H9 (cell line): Measurements from ENCODE around the gene OR10A4. TPM values are rescaled to one million over a fixed set of nuclear protein-coding genes. Genes with fewer than 3 reads are reported as not detected.

ENCODE experiments used
- DNase-seq: peaks from one replicate; pipeline ENCODE4 v3.0.0-alpha.2; 2017
- H2AFZ ChIP-seq: one replicate; pipeline ENCODE4 v1.6.1; 2013; ENCODE audit warnings: mild to moderate bottlenecking, low read length, control low read depth, moderate library complexity
- H2AK5ac ChIP-seq: 2 replicates; pipeline ENCODE4 v1.6.1; 2013; ENCODE audit warnings: low read length, control low read depth, mixed read lengths; ENCODE audit not compliant: insufficient read length
- H2BK120ac ChIP-seq: one replicate; pipeline ENCODE4 v1.6.1; 2013; ENCODE audit warnings: low read depth, mild to moderate bottlenecking, low read length, control low read depth, inconsistent platforms; ENCODE audit not compliant: poor library complexity, severe bottlenecking
- H2BK12ac ChIP-seq: 2 replicates; pipeline ENCODE4 v1.6.1; 2013; ENCODE audit warnings: low read length, control low read depth, mixed read lengths, low read depth; ENCODE audit not compliant: insufficient read length
- H2BK15ac ChIP-seq: 2 replicates; pipeline ENCODE4 v1.6.1; 2013; ENCODE audit warnings: low read depth, low read length, control low read depth
- H2BK20ac ChIP-seq: one replicate; pipeline ENCODE4 v1.6.1; 2013; ENCODE audit warnings: low read depth, mild to moderate bottlenecking, low read length, control low read depth, inconsistent platforms; ENCODE audit not compliant: poor library complexity, severe bottlenecking
- H2BK5ac ChIP-seq: 2 replicates; pipeline ENCODE4 v1.6.1; 2013; ENCODE audit warnings: low read length, control low read depth, mixed read lengths; ENCODE audit not compliant: insufficient read length
- H3K14ac ChIP-seq: 2 replicates; pipeline ENCODE4 v1.6.1; 2013; ENCODE audit warnings: low read length, control low read depth; ENCODE audit not compliant: insufficient read depth
- H3K18ac ChIP-seq: 2 replicates; pipeline ENCODE4 v1.6.1; 2013; ENCODE audit warnings: low read depth, mild to moderate bottlenecking, mixed read lengths, low read length, control low read depth; ENCODE audit not compliant: insufficient read length
- H3K23ac ChIP-seq: 2 replicates; pipeline ENCODE4 v1.6.1; 2013; ENCODE audit warnings: low read length, control low read depth, mixed read lengths, low read depth; ENCODE audit not compliant: insufficient read length
- H3K23me2 ChIP-seq: 2 replicates; pipeline ENCODE4 v1.6.1; 2013; ENCODE audit warnings: low read depth, mild to moderate bottlenecking, mixed read lengths, low read length, control low read depth; ENCODE audit not compliant: insufficient read length, poor library complexity, severe bottlenecking
- H3K27ac ChIP-seq: 2 replicates; pipeline ENCODE4 v1.5.1; 2013; ENCODE audit warnings: low read length, control low read depth, mixed read lengths, low read depth; ENCODE audit not compliant: insufficient read length
- H3K27me3 ChIP-seq: 2 replicates; pipeline ENCODE4 v1.6.1; 2013; ENCODE audit warnings: low read length, control low read depth, inconsistent platforms; ENCODE audit not compliant: insufficient read depth
- H3K4ac ChIP-seq: 2 replicates; pipeline ENCODE4 v1.6.1; 2013; ENCODE audit warnings: low read depth, mild to moderate bottlenecking, control low read depth, inconsistent platforms, low read length, moderate library complexity
- H3K4me1 ChIP-seq: 2 replicates; pipeline ENCODE4 v1.6.1; 2013; ENCODE audit warnings: low read length, control low read depth, inconsistent platforms; ENCODE audit not compliant: insufficient read depth
- H3K4me2 ChIP-seq: 2 replicates; pipeline ENCODE4 v1.6.1; 2013; ENCODE audit warnings: low read length, control low read depth, mixed read lengths; ENCODE audit not compliant: insufficient read length, insufficient read depth
- H3K56ac ChIP-seq: 2 replicates; pipeline ENCODE4 v1.6.1; 2013; ENCODE audit warnings: low read depth, mild to moderate bottlenecking, mixed read lengths, low read length, control low read depth; ENCODE audit not compliant: insufficient read length
- H3K79me1 ChIP-seq: 2 replicates; pipeline ENCODE4 v1.6.1; 2013; ENCODE audit warnings: low read depth, mild to moderate bottlenecking, moderate library complexity, low read length, control low read depth, inconsistent platforms; ENCODE audit not compliant: insufficient read depth, poor library complexity, severe bottlenecking
- H3K79me2 ChIP-seq: 2 replicates; pipeline ENCODE4 v1.6.1; 2013; ENCODE audit warnings: low read length, control low read depth, inconsistent platforms; ENCODE audit not compliant: insufficient read depth
- H3K9ac ChIP-seq: 2 replicates; pipeline ENCODE4 v1.6.1; 2013; ENCODE audit warnings: low read length, control low read depth, mixed read lengths; ENCODE audit not compliant: insufficient read length; ENCODE audit errors: extremely low read depth
- H3K9me3 ChIP-seq: one replicate; pipeline ENCODE4 v1.6.1; 2013; ENCODE audit warnings: low read depth, low read length, inconsistent platforms; ENCODE audit not compliant: control insufficient read depth
- H3T11ph ChIP-seq: one replicate; pipeline ENCODE4 v1.6.1; 2013; ENCODE audit warnings: mild to moderate bottlenecking, low read length, control low read depth, inconsistent platforms
- H4K20me1 ChIP-seq: one replicate; pipeline ENCODE4 v1.6.1; 2013; ENCODE audit not compliant: control insufficient read depth, insufficient read length, insufficient read depth
- H4K5ac ChIP-seq: 2 replicates; pipeline ENCODE4 v1.6.1; 2013; ENCODE audit warnings: low read depth, mild to moderate bottlenecking, mixed read lengths, low read length, control low read depth; ENCODE audit not compliant: insufficient read length
- H4K8ac ChIP-seq: replicated peaks from 2 replicates; pipeline ENCODE4 v1.6.1; 2013; ENCODE audit warnings: low read length, control low read depth, mixed read lengths, low read depth; ENCODE audit not compliant: insufficient read length
- H4K91ac ChIP-seq: 2 replicates; pipeline ENCODE4 v1.6.1; 2013; ENCODE audit warnings: low read depth, mild to moderate bottlenecking, moderate library complexity, mixed read lengths, low read length, control low read depth; ENCODE audit not compliant: insufficient read length
- H3K27ac Mint-ChIP-seq, 3 experiments: 2 replicates in 2 of 3; 3 replicates in 1 of 3; pipeline ENCODE4 v1.8.0; 2020 to 2021; ENCODE audit warnings: mixed read lengths in 3 of 3, mild to moderate bottlenecking in 1 of 3, moderate library complexity in 1 of 3
- H3K27me3 Mint-ChIP-seq: 2 replicates; pipeline ENCODE4 v1.8.0; 2021; ENCODE audit warnings: low read depth, mild to moderate bottlenecking, moderate library complexity, mixed read lengths
- H3K36me3 Mint-ChIP-seq, 3 experiments: 2 replicates in 2 of 3; 3 replicates in 1 of 3; pipeline ENCODE4 v1.8.0; 2020 to 2021; ENCODE audit warnings: low read depth in 3 of 3, mixed read lengths in 3 of 3; ENCODE audit not compliant: insufficient read depth in 1 of 3
- H3K4me1 Mint-ChIP-seq, 2 experiments: 2 replicates each; pipeline ENCODE4 v1.8.0; 2020; ENCODE audit warnings: mixed read lengths in 2 of 2
- H3K4me3 Mint-ChIP-seq, 2 experiments: 2 replicates in 1 of 2; 3 replicates in 1 of 2; pipeline ENCODE4 v1.8.0; 2020 to 2021; ENCODE audit warnings: mild to moderate bottlenecking in 2 of 2, mixed read lengths in 2 of 2, moderate library complexity in 1 of 2
- H3K9me3 Mint-ChIP-seq, 2 experiments: 2 replicates in 1 of 2; 3 replicates in 1 of 2; pipeline ENCODE4 v1.8.0; 2020; ENCODE audit warnings: mild to moderate bottlenecking in 2 of 2, mixed read lengths in 2 of 2, moderate library complexity in 1 of 2
- WGBS: extraction: QIAGEN DNeasy Blood & Tissue Kit; methylation state at CpG from one replicate; pipeline ENCODE4 v1.1.7; 2013; ENCODE audit warnings: missing lambda C conversion rate, low lambda C conversion rate, mixed read lengths; ENCODE audit not compliant: insufficient read length; ENCODE audit errors: extremely low coverage; 5-methylcytosine and 5-hydroxymethylcytosine counted together
- total RNA-seq: library from RNA; stranded (reverse); gene quantifications from 2 replicates; pipeline ENCODE4 v1.2.1, GENCODE V29; 2021
- TF ChIP-seq, protein P1 (sequence below): fragments of 200-600 bp; sonication (generic); conservative IDR thresholded peaks from 3 replicates; pipeline ENCODE4 v1.8.0; 2021; ENCODE audit warnings: antibody characterized with exemption, mild to moderate bottlenecking

The OR10A4 gene
- total RNA-seq, 1 experiment from 2014 or later, result not detected

- Mint-ChIP-seq H3K9me3 (no peaks in the 10 kb centered on the region), H3K4me3 (no peak overlapping the region), H3K36me3 (no peaks in the 10 kb centered on the region), H3K27me3 (no peaks in the 10 kb centered on the region), H3K27ac (no peak overlapping the region), H3K4me1 (no peaks in the 10 kb centered on the region)
- Histone ChIP-seq H3K79me1 (no peaks in the 10 kb centered on the region), H3K18ac (no peak overlapping the region), H3K9me3 (no peaks in the 10 kb centered on the region), H2BK120ac (no peak overlapping the region), H2BK15ac (no peak overlapping the region), H3T11ph (no peak overlapping the region), H3K23me2 (no peaks in the 10 kb centered on the region), H3K4me1 (no peaks in the 10 kb centered on the region), H3K9ac (no peak overlapping the region), H2BK20ac (no peak overlapping the region), H3K56ac (no peak overlapping the region), H3K4ac (no peak overlapping the region), H3K4me2 (no peak overlapping the region), H3K27me3 (no peaks in the 10 kb centered on the region), H3K27ac (no peak overlapping the region), H2AK5ac (no peak overlapping the region), H4K20me1 (no peaks in the 10 kb centered on the region), H3K14ac (no peak overlapping the region), H2AFZ (no peak overlapping the region), H4K8ac (no peak overlapping the region), H2BK12ac (no peak overlapping the region), H2BK5ac (no peak overlapping the region), H4K5ac (no peak overlapping the region), H3K23ac (no peak overlapping the region), H4K91ac (no peak overlapping the region), H3K79me2 (no peaks in the 10 kb centered on the region)
- no CpG with 5 or more reads among the region's 3 CpGs for WGBS
- DNase-seq, result no peak
- TF ChIP-seq, protein P1, sequence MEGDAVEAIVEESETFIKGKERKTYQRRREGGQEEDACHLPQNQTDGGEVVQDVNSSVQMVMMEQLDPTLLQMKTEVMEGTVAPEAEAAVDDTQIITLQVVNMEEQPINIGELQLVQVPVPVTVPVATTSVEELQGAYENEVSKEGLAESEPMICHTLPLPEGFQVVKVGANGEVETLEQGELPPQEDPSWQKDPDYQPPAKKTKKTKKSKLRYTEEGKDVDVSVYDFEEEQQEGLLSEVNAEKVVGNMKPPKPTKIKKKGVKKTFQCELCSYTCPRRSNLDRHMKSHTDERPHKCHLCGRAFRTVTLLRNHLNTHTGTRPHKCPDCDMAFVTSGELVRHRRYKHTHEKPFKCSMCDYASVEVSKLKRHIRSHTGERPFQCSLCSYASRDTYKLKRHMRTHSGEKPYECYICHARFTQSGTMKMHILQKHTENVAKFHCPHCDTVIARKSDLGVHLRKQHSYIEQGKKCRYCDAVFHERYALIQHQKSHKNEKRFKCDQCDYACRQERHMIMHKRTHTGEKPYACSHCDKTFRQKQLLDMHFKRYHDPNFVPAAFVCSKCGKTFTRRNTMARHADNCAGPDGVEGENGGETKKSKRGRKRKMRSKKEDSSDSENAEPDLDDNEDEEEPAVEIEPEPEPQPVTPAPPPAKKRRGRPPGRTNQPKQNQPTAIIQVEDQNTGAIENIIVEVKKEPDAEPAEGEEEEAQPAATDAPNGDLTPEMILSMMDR, result no peak
Measured at GRCh38 chr11:6911378-6911777, 35.0 kb downstream of the OR10A4 start.
